Activated CD8-positive, alpha-beta memory T cell treated with anti-CD3 and anti-CD28 coated beads for 36 hours (primary cell): ENCODE data around the gene DNAAF6. TPM values are rescaled to one million over a fixed set of nuclear protein-coding genes. Genes with fewer than 3 reads are reported as not detected.
"Not testable (repeated sequence)": the region's sequence is repeated elsewhere in the genome, so short reads cannot be mapped to it uniquely, and the experiment has no call there.

Experiments used
- CTCF ChIA-PET: fragments of 350-600 bp; sonication (Branson Sonifier 250); formaldehyde crosslinking; loops from one replicate; lab custom pipeline; 2021; ENCODE audit warnings: antibody characterized with exemption; lab: Charles Lee
- POLR2A ChIA-PET: fragments of 350-600 bp; sonication (Branson Sonifier 250); formaldehyde crosslinking; loops from one replicate; lab custom pipeline; 2021; ENCODE audit warnings: antibody characterized with exemption; lab: Charles Lee
- total RNA-seq, 2 experiments: library from RNA; stranded (reverse); gene quantifications; one replicate each; pipeline ENCODE4 v1.2.3, GENCODE V29; 2021

DNAAF6 gene
- not detected for total RNA-seq

DNA sequence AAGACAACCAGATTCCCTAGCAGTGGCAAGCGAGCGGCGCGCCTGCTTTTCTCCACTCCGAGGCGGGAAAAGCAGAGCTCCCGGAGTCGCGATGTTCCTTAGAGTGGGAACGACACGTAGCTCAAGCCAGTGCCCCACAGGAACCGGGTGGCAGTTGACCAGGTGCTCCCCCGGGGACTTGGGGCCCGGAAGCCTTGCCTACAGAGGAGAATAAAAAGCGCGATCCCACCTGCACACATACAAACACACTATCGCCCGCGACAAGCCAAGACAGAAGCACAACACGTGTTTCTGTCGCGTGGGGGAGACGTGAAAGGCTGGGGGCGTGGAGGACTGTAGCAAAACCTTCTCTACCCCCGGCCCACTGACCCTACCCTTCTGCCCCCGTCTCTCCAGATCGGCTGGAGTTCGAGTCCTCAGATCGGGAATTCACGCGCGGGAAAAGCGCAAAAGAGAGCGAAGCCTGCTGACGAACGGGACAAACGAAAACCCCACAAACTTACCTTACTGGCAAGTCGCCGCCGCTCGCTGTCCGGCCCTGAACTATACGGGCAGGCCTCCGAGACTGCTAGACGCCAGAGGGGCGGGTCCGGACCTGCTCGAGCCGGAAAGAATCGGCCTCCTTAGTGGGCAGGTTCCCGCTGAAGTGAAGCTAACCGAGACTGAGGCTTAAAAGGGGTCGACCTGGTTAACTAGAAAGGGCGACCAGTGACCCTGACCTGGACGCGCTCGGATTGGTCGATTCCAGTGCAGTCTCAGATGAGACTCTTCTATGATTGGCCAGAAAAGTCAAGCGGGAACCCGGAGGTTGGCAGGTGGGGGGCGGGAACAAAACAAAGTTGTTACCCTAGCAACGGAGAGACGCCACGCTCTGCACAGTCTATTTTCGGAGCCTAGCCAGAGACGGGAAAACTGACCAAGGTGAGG lies at the start of gene DNAAF6, which contains the start of gene NUP62CL:
Gene DNAAF6, plus strand, starts transcription at position 842 of the 927 bp plus-strand sequence. CDS start 6,265 bp downstream, outside the sequence.
Gene NUP62CL, minus strand, starts transcription at position 664 of the 927 bp plus-strand sequence. CDS start 31,287 bp downstream, outside the sequence.
- ChIA-PET POLR2A (no interaction called here), CTCF (no interaction called here)

DNA sequence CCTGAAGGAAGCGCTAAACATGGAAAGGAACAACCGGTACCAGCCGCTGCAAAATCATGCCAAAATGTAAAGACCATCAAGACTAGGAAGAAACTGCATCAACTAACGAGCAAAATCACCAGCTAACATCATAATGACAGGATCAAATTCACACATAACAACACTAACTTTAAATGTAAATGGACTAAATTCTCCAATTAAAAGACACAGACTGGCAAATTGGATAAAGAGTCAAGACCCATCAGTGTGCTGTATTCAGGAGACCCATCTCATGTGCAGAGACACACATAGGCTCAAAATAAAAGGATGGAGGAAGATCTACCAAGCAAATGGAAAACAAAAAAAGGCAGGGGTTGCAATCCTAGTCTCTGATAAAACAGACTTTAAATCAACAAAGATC lies 48.8 kb upstream of the DNAAF6 start:
- POLR2A ChIA-PET, result not testable (repeated sequence)

DNA sequence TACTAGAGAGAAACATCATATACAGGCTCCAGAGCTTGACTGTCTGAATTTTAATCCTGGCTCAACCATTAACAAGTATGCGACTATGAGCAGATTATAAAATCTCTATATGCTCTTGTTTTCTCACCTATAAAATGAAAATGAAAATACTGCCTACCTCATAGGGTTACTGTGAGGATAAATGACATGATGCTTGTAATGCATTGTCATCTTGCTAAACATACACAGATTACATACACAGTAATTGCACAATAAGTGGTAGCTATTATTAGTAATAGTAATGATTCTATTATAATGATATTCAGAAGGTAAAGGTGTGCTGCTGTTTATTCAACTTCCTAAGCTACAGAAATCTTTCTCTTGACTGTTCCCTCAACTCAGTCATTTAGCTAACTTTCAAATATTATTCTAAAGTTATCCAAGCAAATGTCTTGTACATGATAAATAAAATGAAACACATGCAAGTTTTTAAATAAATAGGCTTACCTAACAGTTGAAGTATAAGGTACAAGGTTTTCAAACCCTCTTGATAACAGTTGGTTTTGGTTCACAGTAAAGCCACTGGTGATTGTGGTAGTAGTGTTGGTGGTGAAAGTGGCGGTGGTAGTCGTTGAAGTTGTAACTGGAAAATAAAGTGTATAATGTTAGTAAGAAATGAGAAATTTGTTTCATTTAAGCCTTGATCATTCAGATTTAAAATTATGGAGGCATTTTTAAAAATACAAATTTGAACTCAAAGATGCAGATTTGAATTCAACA lies 39.1 kb upstream of the DNAAF6 start:
- POLR2A ChIA-PET, result no interaction called here
- CTCF ChIA-PET, result no interaction called here

More for the DNA sequence above, 48.8 kb upstream of the DNAAF6 start:
- CTCF ChIA-PET, result not testable (repeated sequence)

DNA sequence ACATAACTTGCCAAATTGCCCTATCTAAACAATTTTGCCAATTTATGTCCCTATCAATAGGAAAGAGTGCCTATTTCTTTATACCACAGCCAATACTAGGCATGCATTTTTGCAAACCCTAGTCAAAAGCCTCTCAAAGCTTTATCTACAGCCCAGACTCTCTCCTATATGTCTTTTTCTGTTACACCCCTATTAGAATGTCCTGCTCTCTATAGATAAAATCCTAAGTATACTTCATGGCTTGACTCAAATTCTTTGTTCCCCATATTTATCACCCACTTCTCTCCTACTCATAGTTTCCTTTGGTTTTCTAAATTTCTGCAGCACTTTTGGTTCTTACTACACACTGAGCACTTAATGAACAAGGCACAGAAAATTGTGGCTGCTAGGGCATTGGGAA lies 38.2 kb upstream of the DNAAF6 start:
- POLR2A ChIA-PET, result no interaction called here
- CTCF ChIA-PET, result no interaction called here

GRCh38 chrX:107168712-107169111 lies 37.7 kb upstream of the DNAAF6 start:
- ChIA-PET CTCF (no interaction called here), POLR2A (no interaction called here)

DNA sequence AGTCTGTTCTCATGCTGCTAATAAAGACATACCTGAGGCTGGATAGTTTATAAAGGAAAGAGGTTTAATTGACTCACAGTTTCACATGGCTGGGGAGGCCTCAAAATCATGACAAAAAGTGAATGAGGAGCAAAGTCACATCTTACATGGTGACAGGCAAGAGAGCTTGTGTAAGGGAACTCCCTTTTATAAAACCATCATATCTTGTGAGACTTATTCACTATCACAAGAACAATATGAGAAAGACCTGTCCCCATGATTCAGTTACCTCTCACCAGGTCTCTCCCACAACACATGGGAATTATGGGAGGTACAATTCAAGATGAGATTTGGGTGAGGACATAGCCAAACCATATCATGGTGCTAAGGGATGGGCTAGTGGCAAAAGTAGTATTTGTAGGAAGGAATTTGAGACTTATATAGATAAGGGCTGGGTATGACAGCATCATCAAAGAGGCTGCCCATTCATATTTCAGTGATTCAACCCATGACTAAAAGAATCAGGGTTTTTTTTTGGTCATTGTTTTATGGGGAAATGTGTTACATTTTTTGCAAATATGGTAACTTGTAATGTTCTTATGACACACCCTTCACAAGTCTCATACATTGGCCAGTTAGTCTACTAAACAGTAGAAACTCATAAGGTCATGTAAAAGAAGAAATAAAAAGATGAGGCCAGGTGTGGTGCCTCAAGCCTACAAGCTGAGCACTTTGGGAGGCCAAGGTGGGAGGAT lies 34.9 kb upstream of the DNAAF6 start:
- ChIA-PET CTCF (no interaction called here), POLR2A (no interaction called here)

DNA sequence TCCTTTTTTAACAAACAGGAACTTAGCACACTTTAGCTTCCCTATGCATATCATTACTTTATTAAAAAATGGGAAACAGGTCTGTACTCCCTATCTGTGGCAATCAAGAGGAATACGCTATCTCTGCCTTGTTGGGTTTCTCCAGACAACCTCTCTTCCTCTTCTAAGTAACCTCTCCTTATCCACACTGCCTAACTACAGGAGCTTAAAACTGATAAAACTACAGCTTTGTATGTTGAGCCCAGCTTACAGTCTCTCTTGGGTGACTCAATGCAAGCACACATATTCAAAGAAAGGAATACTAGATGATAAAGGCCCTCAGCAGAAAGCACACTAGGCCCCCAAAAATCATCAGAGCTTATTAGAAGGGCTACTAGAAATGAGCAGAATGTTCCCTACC lies 9.1 kb upstream of the DNAAF6 start:
- CTCF ChIA-PET, result no interaction called here
- POLR2A ChIA-PET, result no interaction called here

DNA sequence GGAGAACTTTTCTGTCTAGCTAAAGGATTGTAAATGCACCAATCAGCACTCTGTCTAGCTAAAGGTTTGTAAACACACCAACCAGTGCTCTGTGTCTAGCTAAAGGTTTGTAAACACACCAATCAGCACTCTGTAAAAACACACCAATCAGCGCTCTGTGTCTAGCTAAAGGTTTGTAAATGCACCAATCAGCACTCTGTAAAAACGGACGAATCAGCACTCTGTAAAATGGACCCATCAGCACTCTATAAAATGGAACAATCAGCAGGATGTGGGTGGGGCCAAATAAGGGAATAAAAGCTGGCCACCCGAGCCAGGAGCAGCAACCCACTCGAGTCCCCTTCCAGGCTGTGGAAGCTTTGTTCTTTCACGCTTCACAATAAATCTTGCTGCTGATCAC lies 8.3 kb upstream of the DNAAF6 start:
- CTCF ChIA-PET, POLR2A ChIA-PET: not testable (repeated sequence)

DNA sequence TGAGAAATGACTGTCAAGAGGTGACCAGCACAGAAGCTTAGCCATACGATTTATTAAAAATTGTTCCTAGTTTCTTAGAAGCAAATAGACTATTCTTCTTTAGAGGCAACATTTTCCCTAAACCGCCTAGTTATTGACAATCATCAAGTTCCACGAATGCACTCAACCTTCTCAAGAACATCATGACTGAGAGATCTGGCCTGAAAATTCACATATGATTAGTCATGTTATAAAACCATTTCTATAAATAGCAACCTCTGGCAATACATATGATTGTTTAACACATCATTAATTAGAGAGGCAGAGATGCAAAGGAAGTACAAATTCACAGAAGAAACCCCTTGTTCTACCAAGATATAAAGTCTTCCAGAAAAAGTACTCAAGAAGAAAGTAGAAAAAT lies 6.9 kb upstream of the DNAAF6 start:
- POLR2A ChIA-PET, result no interaction called here
- CTCF ChIA-PET, result no interaction called here

GRCh38 chrX:107204068-107204605 lies 2.3 kb upstream of the DNAAF6 start:
- POLR2A ChIA-PET, result no interaction called here
- CTCF ChIA-PET, result no interaction called here

DNA sequence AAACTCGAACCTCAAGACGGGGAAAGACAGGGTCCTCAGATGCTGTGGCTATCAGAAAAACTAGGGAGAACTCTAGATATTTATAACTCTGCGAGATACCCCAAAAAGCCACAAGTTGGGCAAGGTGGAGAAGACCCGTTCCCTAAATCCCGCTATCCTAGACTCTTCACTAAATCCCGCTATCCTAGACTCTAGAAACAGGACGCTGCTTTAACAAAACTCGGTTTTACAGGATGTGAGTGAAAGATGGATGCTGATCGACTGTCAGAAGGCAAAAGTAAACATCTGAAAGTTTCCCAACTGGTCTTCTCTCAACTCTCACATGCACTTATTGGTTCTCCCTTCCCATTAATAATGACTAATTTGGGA lies 270 bp downstream of the DNAAF6 start:
- CTCF ChIA-PET, result no interaction called here
- POLR2A ChIA-PET, result no interaction called here

GRCh38 chrX:107207089-107207488 lies 678 bp downstream of the DNAAF6 start:
- CTCF ChIA-PET, result no interaction called here
- POLR2A ChIA-PET, result no interaction called here

GRCh38 chrX:107207943-107208342 lies 1.5 kb downstream of the DNAAF6 start:
- ChIA-PET POLR2A (no interaction called here), CTCF (no interaction called here)

- ChIA-PET CTCF (no interaction called here), POLR2A (no interaction called here)
Measured at GRCh38 chrX:107213477-107213876, 7.1 kb downstream of the DNAAF6 start.

DNA sequence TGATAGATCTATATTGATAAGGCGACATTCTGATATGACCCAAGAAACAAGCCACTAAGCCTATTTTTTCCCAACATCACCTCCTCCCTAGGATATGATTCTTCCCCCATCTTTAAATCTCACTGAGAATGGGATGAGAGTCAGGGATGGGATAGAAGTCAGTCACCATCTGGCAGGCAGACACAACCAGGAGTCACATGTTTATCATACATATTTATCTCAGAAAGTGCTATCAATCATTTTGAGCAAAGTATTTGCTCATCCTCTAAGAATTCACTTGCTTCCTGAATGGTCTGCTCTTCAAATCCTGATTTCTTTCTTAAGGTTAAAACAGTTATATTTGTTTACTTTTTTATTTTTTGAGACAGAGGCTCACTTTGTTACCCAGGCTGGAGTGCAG lies 20.3 kb downstream of the DNAAF6 start:
- POLR2A ChIA-PET, result no interaction called here
- CTCF ChIA-PET, result no interaction called here

GRCh38 chrX:107227780-107228485 lies 21.5 kb downstream of the DNAAF6 start:
- ChIA-PET CTCF (interaction anchor here (0.6 kb wide), 1 partner anchor 263 kb away, joined by 7 read pairs; no protein-coding TSS in a partner anchor), POLR2A (no interaction called here)

GRCh38 chrX:107228486-107228819 lies 22.0 kb downstream of the DNAAF6 start:
- ChIA-PET POLR2A (no interaction called here), CTCF (interaction anchor here (0.6 kb wide), 1 partner anchor 264 kb away, joined by 7 read pairs; no protein-coding TSS in a partner anchor)

DNA sequence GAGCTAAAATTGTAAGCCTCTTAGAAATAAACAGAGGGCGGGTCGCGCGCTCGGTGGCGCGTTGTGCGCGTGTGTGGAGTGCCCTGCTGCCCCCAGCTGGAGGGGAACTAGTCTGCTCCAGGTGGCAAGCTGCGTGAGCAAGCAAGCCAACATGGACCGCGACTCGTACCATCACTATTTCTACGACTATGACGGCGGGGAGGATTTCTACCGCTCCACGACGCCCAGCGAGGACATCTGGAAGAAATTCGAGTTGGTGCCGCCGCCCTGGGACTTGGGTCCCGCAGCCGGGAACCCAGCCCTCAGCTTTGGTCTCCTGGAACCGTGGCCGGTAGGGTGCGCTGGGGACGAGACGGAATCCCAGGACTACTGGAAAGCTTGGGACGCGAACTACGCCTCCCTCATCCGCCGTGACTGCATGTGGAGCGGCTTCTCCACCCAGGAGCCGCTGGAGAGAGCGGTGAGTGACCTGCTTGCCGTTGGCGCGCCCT lies 66.1 kb downstream of the DNAAF6 start:
- POLR2A ChIA-PET, result no interaction called here
- CTCF ChIA-PET, result no interaction called here

DNA sequence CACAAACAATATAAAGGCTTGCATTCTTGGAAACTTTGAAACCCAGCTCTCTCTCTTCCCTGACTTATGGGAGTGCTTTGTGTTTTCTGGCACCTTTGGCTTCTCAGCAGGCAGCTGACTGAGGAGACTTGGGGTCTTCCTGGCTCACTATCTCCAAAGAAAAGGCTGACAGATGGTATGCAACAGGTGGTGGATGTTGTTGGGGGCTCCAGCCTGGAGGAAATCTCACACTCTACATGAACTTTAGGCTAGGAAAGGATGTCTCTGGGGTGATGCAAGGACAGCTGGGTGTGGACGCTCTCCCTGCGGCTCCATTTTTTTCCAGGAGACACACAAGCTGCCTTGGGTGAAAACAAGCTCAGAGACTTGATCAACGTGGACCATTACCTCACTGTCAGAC lies 67.4 kb downstream of the DNAAF6 start:
- ChIA-PET CTCF (no interaction called here), POLR2A (no interaction called here)
